Posterior cingulate gyrus (tissue), 11 donors: Measurements from ENCODE around the gene LBP.
A peak's percentile ranks its signal among the peaks of the same experiment; 100 is the strongest.
"Not testable (repeated sequence)": the region's sequence is repeated elsewhere in the genome, so short reads cannot be mapped to it uniquely, and the experiment has no call there.

ENCODE experiments used
- DNase-seq, 10 donors: peaks; one replicate each; pipeline versions ENCODE4 v3.0.0 to v3.0.0-alpha.2; 2020 to 2021; ENCODE audit warnings: mixed read lengths in 3 of 10
- intact Hi-C: fragments of 100-400 bp; cut with DNase I; formaldehyde crosslinking; loops from one replicate; pipeline ENCODE4 v1.15.1; 2023

LBP gene

GRCh38 chr20:38317422-38317821 is 28.9 kb upstream of the LBP start:
- intact Hi-C loops = no loop called here
- DNase-seq = peak in 1 of 10 donors; percentile 31

GRCh38 chr20:38320221-38320620 is 26.1 kb upstream of the LBP start:
- intact Hi-C loops = loop anchor here (5.0 kb wide), 2 partner anchors 88 to 263 kb away; no protein-coding TSS in a partner anchor
- peak in 1 of 10 donors; percentile 27 for DNase-seq

- intact Hi-C loops = loop anchor here (5.0 kb wide), 2 partner anchors 90 to 265 kb away; no protein-coding TSS in a partner anchor
Observed at GRCh38 chr20:38321959-38322598, 24.2 kb upstream of the LBP start.

GRCh38 chr20:38324159-38324558 is 22.1 kb upstream of the LBP start:
- no peak for DNase-seq
- intact Hi-C loops = loop anchor here (5.0 kb wide), 2 partner anchors 92 to 267 kb away; no protein-coding TSS in a partner anchor

More at GRCh38 chr20:38321959-38322598, 24.2 kb upstream of the LBP start:
- DNase-seq = peak in 7 of 10 donors; percentile 52 to 90 (median 54)

GRCh38 chr20:38325167-38325566 is 21.1 kb upstream of the LBP start:
- DNase-seq = peak in 1 of 10 donors; percentile 9
- intact Hi-C loops = no loop called here

GRCh38 chr20:38325905-38326304 is 20.4 kb upstream of the LBP start:
- DNase-seq = peak in 1 of 10 donors; percentile 61
- intact Hi-C loops = no loop called here

- intact Hi-C loops = no loop called here
- DNase-seq = no peak
Observed at GRCh38 chr20:38326309-38326708, 20.0 kb upstream of the LBP start.

GRCh38 chr20:38330638-38331037 is 15.6 kb upstream of the LBP start:
- intact Hi-C loops = no loop called here

GRCh38 chr20:38331245-38331644 is 15.0 kb upstream of the LBP start:
- DNase-seq = no peak
- intact Hi-C loops = no loop called here

More at GRCh38 chr20:38330638-38331037, 15.6 kb upstream of the LBP start:
- no peak for DNase-seq

GRCh38 chr20:38331814-38332213 is 14.5 kb upstream of the LBP start:
- intact Hi-C loops = no loop called here
- no peak for DNase-seq

- intact Hi-C loops = no loop called here
Observed at GRCh38 chr20:38334016-38334415, 12.3 kb upstream of the LBP start.

GRCh38 chr20:38336726-38337125 is 9.6 kb upstream of the LBP start:
- no peak for DNase-seq
- intact Hi-C loops = loop anchor here (5.0 kb wide), 1 partner anchor 71 kb away; no protein-coding TSS in a partner anchor

More at GRCh38 chr20:38334016-38334415, 12.3 kb upstream of the LBP start:
- no peak for DNase-seq

GRCh38 chr20:38337561-38338140 is 8.6 kb upstream of the LBP start:
- DNase-seq = peak in 6 of 10 donors; percentile 17 to 78 (median 64)
- intact Hi-C loops = loop anchor here (5.0 kb wide), 1 partner anchor 70 kb away; no protein-coding TSS in a partner anchor

- DNase-seq = peak in 1 of 10 donors; percentile 8
- intact Hi-C loops = loop anchor here (5.0 kb wide), 1 partner anchor 68 kb away; no protein-coding TSS in a partner anchor
Observed at GRCh38 chr20:38338849-38339520, 7.3 kb upstream of the LBP start.

GRCh38 chr20:38339521-38339896 is 6.8 kb upstream of the LBP start:
- DNase-seq = not testable (repeated sequence)
- intact Hi-C loops = loop anchor here (5.0 kb wide), 1 partner anchor 68 kb away; no protein-coding TSS in a partner anchor

GRCh38 chr20:38339997-38340396 is 6.3 kb upstream of the LBP start:
- intact Hi-C loops = loop anchor here (5.0 kb wide), 1 partner anchor 67 kb away; no protein-coding TSS in a partner anchor
- no peak for DNase-seq

- intact Hi-C loops = no loop called here
- DNase-seq = peak in 2 of 10 donors; percentile 1 to 2
Observed at GRCh38 chr20:38340693-38341092, 5.6 kb upstream of the LBP start.

- intact Hi-C loops = no loop called here
- peak in 2 of 10 donors; percentile 18 to 64 for DNase-seq
Observed at GRCh38 chr20:38342216-38342615, 4.1 kb upstream of the LBP start.

GRCh38 chr20:38342713-38343310 is 3.5 kb upstream of the LBP start:
- intact Hi-C loops = no loop called here

GRCh38 chr20:38343311-38344106 is 2.8 kb upstream of the LBP start:
- peak in 1 of 10 donors; percentile 31 for DNase-seq
- intact Hi-C loops = no loop called here

More at GRCh38 chr20:38342713-38343310, 3.5 kb upstream of the LBP start:
- peak in 1 of 10 donors; percentile 24 for DNase-seq
